Measurements from ENCODE around the gene GFY. TPM values are rescaled to one million over a fixed set of nuclear protein-coding genes. Genes with fewer than 3 reads are reported as not detected.

GFY gene
- total and polyA plus RNA-seq, 2 donors (not counting 1 experiment from before 2014, with no cell fraction given): not detected

GRCh38 chr19:49423071-49423984, 1.9 kb upstream of the GFY start, which contains the start of gene PTH2:
Gene PTH2, minus strand, starts transcription at chr19:49423441. Its CDS starts 102 bp downstream, at chr19:49423339.
- Histone ChIP-seq H3K36me3 (replicated peaks in 1 of 2; ENCODE audit: control extremely low read depth in 1 of 2, control insufficient read depth in 1 of 2, extremely low read depth in 1 of 2, insufficient read depth in 2 of 2, low read length in 1 of 2) (no peaks in the 10 kb centered on the region), H3K27ac (ENCODE audit: low read length in 2 of 2) (no peak within 1 kb of the TSS), H3K9ac (ENCODE audit: low read length) (peak within 1 kb of the TSS; percentile 38), H4K20me1 (ENCODE audit: control insufficient read depth, insufficient read depth, low read length, poor library complexity, severe bottlenecking) (no peaks in the 10 kb centered on the region), H3K4me3 (ENCODE audit: control extremely low read depth in 1 of 5, extremely low read depth in 1 of 5, insufficient read depth in 1 of 5, low read depth in 2 of 5, low read length in 4 of 5) (peak within 1 kb of the TSS in 4 of 5 experiments; percentile 3 to 38 (median 24)), H3K27me3 (replicated peaks in 1 of 4; ENCODE audit: control extremely low read depth in 1 of 4, control insufficient read depth in 3 of 4, insufficient read depth in 4 of 4, low read length in 3 of 4) (peaks cover 0 to 98% (median 84%) of the 10 kb centered on the region in 4 experiments), H3K9me3 (ENCODE audit: control extremely low read depth in 1 of 3, control insufficient read depth in 2 of 3, insufficient read depth in 1 of 3, low read length in 2 of 3) (peaks cover 0 to 45% (median 0%) of the 10 kb centered on the region in 3 donors), H2AFZ (ENCODE audit: insufficient read depth, low read depth, low read length, poor library complexity, severe bottlenecking) (peak within 1 kb of the TSS; percentile 38), H3K79me2 (ENCODE audit: control insufficient read depth, insufficient read depth, low read length) (no peaks in the 10 kb centered on the region), H3K4me2 (replicated peaks; ENCODE audit: low read depth, low read length, poor library complexity, severe bottlenecking) (peak within 1 kb of the TSS; percentile 78), H3K4me1 (ENCODE audit: control insufficient read depth in 2 of 2, insufficient read depth in 2 of 2, low read length in 2 of 2) (peaks cover 62 to 65% of the 10 kb centered on the region in 2 donors)
- 10% methylated on average over 40 of the region's 42 CpGs for WGBS (ENCODE audit: insufficient coverage)
- Mint-ChIP-seq H3K9me3 (ENCODE audit: insufficient read depth) (no peaks in the 10 kb centered on the region), H3K27me3 (peaks cover 87% of the 10 kb centered on the region), H3K4me1 (peaks cover 63% of the 10 kb centered on the region), H3K27ac (peak within 1 kb of the TSS; percentile 37), H3K4me3 (peak within 1 kb of the TSS; percentile 78)
- intact Hi-C loops (cut with micrococcal nuclease): no loop called here
- POLR2A ChIA-PET: interaction anchor here (1.0 kb wide), 1 partner anchor 15 kb away, joined by 3 read pairs; no protein-coding TSS in a partner anchor
- no peak for DNase-seq
- ATAC-seq (ENCODE audit: low read depth): no peak
- TF ChIP-seq CTCF (IDR thresholded peaks at IDR 0.05) (no peak), EZH2 (IDR thresholded peaks at IDR 0.05; ENCODE audit: borderline replicate concordance, insufficient read depth, low read depth, low read length, poor library complexity, severe bottlenecking) (no peak)
- CTCF ChIA-PET: interaction anchor here (0.9 kb wide), 1 partner anchor 32 kb away, joined by 3 read pairs; no protein-coding TSS in a partner anchor

Data from B cell (primary cell).